Embryonic facial prominence (tissue), 1 donor: ENCODE results near the gene B3GALNT1.

Source experiments
- DNase-seq: peaks from one replicate; pipeline ENCODE4 v3.0.0-alpha.2; 2016; ENCODE audit errors: extremely low spot score

Gene B3GALNT1

GRCh38 chr3:161104561-161105551, at the start of gene B3GALNT1:
Gene B3GALNT1 (minus strand): TSS chr3:161105349. CDS start chr3:161086754, 18,595 bp downstream.
- peak; percentile 76 for DNase-seq

GRCh38 chr3:161153480-161153879, 48.3 kb upstream of the B3GALNT1 start:
- DNase-seq = no peak

DNA sequence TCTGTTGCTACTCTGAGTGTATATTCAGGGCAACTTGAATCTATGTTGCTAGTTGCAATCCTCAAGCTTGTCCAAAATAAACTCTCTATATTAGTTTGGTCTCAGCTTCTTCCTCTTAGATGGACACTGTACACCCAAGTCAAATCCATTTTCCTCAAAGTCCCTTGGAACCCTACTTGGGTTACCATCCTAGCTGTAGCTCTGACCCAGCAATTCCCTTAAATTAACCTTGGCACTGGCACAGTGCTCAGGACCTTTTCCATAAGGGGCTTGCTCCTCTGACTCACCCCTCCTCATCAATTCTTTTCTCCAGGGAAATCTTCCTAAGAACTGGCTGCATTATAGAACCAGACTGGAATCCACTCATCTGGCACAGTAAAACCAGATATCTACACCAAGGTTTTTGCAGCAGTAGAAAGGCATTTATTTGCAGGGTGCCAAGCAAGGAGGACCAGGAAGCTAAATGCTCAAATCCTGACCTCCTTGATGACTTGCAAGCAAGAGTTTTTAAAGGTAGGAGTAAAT, 44.9 kb upstream of the B3GALNT1 start:
- no peak for DNase-seq

- DNase-seq = no peak
These were observed 44.4 kb upstream of the B3GALNT1 start for GRCh38 chr3:161149529-161149928.

DNA sequence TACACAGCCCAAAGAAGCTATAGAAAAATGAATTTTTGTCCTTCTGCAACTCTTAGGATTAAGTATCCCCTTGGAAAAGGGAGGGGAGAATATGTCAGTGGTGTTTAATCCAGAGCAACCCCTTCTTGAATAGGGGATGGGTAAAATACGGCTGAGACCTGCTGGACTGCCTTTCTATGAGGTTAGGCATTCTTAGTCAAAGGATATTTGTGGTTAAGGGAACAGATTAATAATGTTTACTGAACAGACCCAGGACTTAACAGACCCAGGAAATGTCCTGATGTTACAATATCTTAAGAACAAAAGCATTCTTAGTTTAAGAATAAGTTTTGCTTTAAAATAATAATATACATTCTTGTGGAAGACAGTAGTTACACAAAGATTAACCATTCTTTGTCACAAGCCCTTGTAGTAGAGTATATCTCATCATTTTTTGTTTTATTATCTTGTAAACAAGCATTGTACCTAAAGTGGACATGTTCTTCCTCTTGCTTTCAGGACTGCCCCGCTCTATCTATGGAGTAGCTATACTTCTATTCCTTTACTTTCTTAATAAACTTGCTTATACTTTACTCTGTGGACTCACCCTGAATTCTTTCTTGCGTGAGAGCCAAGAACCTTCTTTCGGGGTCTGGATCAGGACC, 43.8 kb upstream of the B3GALNT1 start:
- DNase-seq = no peak

DNA sequence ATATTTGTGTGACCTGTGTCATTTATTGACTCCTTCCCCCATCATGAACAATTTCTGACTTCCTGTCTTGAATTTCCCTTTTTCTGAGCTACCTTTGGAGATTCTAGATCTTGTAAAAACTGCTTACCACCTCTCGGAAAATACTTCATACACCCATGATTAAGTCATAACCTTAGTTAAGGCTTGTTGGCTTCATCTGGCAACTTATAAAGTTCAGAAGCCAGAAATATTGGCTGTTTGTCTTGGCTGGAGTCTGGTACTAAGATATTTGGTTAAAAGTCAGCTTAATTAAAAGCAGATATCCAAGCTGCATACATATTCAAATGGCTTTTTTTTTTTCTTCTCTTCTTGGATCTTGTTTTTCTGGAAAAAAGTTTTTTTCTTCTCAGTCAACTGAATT, 37.3 kb upstream of the B3GALNT1 start:
- no peak for DNase-seq

DNA sequence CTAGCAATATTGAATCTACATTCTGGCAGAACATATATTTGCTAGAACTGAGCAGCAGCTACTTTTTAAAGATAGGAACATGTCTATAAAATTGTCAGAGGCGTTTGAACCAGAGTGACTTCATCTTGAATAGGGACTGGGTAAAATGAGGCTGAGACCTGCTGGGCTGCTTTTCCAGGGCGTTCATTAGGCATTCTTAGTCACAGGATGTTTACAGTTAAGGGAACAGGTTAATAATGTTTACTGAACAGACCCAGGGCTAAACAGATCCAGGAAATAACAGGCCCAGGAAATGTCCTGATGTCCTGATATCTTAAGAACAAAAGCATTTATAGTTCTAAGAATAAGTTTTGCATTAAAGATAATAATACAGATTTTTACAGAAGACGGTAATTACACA, 34.5 kb upstream of the B3GALNT1 start:
- no peak for DNase-seq

DNA sequence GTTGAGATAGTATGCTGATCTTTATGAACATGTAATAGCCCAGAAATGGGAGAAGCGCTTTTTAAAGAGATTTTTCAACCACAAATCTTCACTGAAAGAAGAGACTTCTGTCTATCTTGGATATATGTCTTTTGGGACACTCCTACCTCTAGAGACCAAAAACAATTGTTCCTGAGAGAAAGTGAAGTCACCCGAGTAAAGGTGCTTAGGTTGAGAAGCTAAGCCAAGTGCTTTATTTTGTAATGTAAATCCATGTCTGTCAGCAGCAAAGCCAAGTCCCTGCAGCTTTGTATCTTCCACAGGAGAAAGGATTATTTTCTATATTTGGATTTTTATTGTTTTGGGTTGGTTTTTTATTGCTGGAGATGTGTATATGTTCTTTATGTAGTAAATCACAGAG, 32.1 kb upstream of the B3GALNT1 start:
- DNase-seq = no peak

DNA sequence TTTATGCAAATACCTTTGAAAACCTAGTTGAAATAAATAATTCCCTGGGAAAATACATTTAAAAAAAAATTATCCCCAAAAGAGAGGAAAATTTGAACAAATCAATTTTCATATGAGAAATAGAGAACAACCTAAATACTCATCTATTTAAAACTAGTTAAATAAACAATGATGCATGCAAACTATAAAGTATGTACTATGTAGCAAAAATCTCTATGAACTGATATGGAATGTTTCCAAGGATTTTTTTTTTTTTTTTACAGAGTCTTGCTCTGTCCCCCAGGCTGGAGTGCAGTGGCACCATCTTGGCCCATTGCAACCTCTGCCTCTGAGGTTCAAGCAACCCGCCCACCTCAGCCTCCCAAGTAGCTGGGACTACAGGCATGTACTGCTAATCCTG, 27.2 kb upstream of the B3GALNT1 start:
- DNase-seq = no peak

DNA sequence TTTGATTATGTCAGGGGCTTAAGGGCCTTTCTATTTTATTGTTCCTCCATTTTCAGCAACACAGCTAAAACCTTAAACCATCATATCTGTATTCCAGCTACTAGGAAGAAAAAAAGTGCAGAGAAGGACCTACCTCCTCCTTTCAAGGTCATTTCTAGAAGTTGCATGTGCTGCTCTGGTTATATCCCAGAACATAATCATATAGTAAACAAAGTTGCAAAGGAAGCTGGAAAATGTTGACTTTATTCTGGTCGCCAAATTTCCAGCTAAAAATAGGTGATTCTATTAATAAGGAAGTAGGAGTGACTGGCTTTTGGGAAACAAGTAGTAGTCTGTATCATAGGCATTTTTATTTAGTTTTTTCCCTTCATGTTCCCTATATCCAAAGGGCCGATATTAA, 21.3 kb upstream of the B3GALNT1 start:
- no peak for DNase-seq

GRCh38 chr3:161117646-161118045, 12.5 kb upstream of the B3GALNT1 start:
- DNase-seq = no peak

- DNase-seq = no peak
These were observed 3.7 kb upstream of the B3GALNT1 start for GRCh38 chr3:161108840-161109239.

GRCh38 chr3:161107311-161107710, 2.2 kb upstream of the B3GALNT1 start:
- no peak for DNase-seq

GRCh38 chr3:161103776-161104385, 1.3 kb downstream of the B3GALNT1 start:
- DNase-seq = no peak

- DNase-seq = no peak
These were observed 3.5 kb downstream of the B3GALNT1 start for GRCh38 chr3:161101609-161102008.

DNA sequence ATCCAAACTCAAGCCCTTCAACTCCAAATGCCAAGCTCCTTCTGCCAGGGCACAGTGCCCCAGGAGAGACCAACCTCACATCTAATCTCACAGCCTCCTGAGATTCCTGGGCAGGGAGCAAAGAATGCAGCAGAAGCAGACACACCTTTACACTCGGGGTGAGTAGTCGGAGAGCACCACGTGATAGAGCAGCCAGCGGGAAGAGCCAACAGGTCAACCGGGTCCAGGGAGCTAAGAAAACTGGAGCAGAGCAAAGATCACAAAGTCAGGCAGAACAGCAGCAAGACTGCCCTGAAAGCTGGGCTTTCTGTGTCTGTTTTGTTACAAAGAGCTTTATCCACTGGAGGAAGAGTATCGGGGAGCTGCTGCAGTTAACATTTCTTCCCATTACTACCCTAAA, 4.2 kb downstream of the B3GALNT1 start:
- DNase-seq = no peak

DNA sequence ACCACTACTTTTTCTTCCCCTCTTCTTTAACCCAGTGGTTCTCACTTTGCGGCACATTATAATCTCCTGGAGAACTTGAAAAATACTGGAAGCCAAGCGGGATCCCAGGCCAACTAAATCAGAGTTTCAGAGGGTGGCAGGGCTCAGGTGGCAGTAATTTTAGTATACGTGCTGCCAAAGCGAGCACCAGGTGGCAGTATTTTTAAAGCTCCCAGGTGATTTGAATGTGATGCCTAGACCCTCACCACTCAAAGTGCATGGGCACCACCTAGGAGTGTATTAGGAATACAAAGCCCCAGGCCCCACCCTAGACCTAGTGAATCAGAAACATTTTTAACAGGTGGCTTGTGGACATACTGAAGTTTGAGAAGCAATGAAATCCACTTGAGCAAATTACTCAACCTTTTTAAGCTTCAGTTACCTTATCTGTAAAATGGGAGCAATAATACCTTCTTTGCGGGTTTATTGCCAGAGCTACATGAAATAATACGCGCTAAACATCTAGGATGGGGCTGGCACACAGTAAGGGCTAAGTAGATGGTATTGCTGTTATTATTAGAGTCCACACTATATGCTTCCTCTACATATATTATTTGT, 8.3 kb downstream of the B3GALNT1 start:
- DNase-seq = no peak

GRCh38 chr3:161093895-161094294, 11.3 kb downstream of the B3GALNT1 start:
- no peak for DNase-seq

DNA sequence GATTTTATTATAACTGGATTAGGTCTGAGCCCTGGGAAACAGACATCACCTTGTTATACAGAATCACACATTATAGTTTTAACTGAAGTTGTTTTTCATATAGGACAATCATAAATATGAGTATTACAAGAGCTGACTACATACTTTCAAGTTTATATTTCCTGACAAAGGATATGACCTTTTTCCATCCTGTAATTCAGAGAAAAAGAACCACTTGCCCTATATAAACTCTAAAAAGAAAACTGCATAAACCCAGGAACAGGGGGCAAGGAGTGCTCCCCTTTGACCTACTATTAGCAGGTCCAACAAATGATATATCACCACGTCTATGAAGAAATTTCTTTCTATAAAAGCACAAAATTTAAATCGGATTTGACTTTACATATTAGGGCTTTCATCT, 20.9 kb downstream of the B3GALNT1 start:
- no peak for DNase-seq

DNA sequence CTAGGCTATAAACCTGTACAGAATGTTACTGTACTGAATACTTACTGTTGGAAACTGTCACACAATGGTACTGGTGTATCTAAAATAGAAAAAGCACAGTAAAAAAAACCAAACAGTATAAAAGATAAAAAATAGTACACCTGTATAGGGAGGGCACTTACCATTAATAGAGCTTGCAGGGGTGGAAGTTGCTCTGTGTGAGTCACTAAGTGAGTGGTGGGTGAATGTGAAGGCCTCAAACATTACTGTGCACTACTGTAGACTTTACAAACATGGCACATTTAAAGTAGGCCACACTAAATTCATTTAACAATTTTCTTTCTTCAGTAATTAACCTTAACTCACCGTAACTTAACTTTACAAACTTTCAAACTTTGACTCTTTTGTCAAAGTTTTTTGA, 22.0 kb downstream of the B3GALNT1 start:
- DNase-seq = no peak

DNA sequence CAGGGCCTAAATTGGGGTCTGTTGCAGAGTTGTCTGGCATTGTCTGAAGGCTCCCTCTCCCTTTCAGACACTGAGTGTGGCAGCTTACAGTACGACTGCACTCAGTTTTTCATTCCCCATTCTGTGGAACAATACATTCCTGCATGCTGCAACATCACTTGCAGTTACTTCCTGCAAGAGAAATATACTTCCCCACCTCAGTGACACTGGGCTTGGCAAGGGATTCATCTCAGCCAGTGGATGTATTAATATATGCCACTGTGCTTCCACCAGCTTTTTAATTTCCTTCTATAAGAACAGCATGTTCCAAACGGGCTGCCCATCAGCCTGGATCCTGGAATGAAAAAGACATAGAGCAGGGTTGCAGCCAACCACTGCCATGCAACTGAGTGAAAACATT, 23.1 kb downstream of the B3GALNT1 start:
- DNase-seq = no peak

DNA sequence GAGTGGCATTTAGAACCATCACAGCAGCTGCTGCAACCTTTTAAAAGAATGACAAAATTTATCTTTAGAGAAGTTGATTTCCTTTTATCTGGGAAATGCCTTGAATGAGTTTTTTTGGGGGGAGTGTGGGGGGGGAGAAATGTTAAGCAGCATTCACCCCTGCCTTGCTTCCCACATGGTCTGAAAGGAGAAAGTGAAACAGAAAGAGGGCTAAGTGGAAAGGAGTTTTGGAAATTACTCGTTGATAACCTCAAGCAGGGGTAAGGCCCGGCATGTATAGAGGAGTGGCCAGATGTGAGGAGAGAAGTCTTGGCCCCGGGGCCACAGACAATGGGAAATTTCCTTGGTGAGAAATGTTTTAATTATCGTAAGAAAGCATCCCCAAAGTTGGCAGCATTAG, 23.5 kb downstream of the B3GALNT1 start:
- no peak for DNase-seq
